ENCODE results near the gene FZD10.

Gene FZD10

GRCh38 chr12:130202201-130202600, 39.9 kb downstream of the FZD10 start:
- TF ChIP-seq POLR2A (IDR thresholded peaks at IDR 0.05; ENCODE audit: low read depth, low read length), result no peak
- no peak for TF ChIP-seq TAF1 (IDR thresholded peaks at IDR 0.05; ENCODE audit: borderline replicate concordance, low read depth, low read length)
- no peak for TF ChIP-seq POLR2AphosphoS5 (IDR thresholded peaks at IDR 0.05; ENCODE audit: low read depth, low read length)
- FAIRE-seq (no peak), DNase-seq (ENCODE audit: insufficient read length) (no peak)

- no peak for FAIRE-seq
- TF ChIP-seq POLR2A (IDR thresholded peaks at IDR 0.05; ENCODE audit: low read depth, low read length) (no peak), TAF1 (IDR thresholded peaks at IDR 0.05; ENCODE audit: borderline replicate concordance, low read depth, low read length) (no peak), POLR2AphosphoS5 (IDR thresholded peaks at IDR 0.05; ENCODE audit: low read depth, low read length) (no peak)
- no peak for DNase-seq (ENCODE audit: insufficient read length)
Observed at GRCh38 chr12:130203151-130203550, 40.9 kb downstream of the FZD10 start.

GRCh38 chr12:130204541-130204953, 42.3 kb downstream of the FZD10 start:
- DNase-seq (ENCODE audit: insufficient read length) (no peak), FAIRE-seq (no peak)
- no peak for TF ChIP-seq TAF1 (IDR thresholded peaks at IDR 0.05; ENCODE audit: borderline replicate concordance, low read depth, low read length)
- no peak for TF ChIP-seq POLR2A (IDR thresholded peaks at IDR 0.05; ENCODE audit: low read depth, low read length)
- no peak for TF ChIP-seq POLR2AphosphoS5 (IDR thresholded peaks at IDR 0.05; ENCODE audit: low read depth, low read length)

GRCh38 chr12:130205495-130205894, 43.2 kb downstream of the FZD10 start:
- FAIRE-seq, result no peak
- DNase-seq (ENCODE audit: insufficient read length), result no peak
- TF ChIP-seq TAF1 (IDR thresholded peaks at IDR 0.05; ENCODE audit: borderline replicate concordance, low read depth, low read length), result no peak
- TF ChIP-seq POLR2AphosphoS5 (IDR thresholded peaks at IDR 0.05; ENCODE audit: low read depth, low read length), result no peak
- TF ChIP-seq POLR2A (IDR thresholded peaks at IDR 0.05; ENCODE audit: low read depth, low read length), result no peak

GRCh38 chr12:130212384-130212989, 50.2 kb downstream of the FZD10 start:
- TF ChIP-seq POLR2AphosphoS5 (IDR thresholded peaks at IDR 0.05; ENCODE audit: low read depth, low read length) (no peak), TAF1 (IDR thresholded peaks at IDR 0.05; ENCODE audit: borderline replicate concordance, low read depth, low read length) (no peak), POLR2A (IDR thresholded peaks at IDR 0.05; ENCODE audit: low read depth, low read length) (no peak)
- FAIRE-seq (no peak), DNase-seq (ENCODE audit: insufficient read length) (no peak)

GRCh38 chr12:130213249-130213648, 51.0 kb downstream of the FZD10 start:
- TF ChIP-seq POLR2AphosphoS5 (IDR thresholded peaks at IDR 0.05; ENCODE audit: low read depth, low read length), result no peak
- no peak for TF ChIP-seq POLR2A (IDR thresholded peaks at IDR 0.05; ENCODE audit: low read depth, low read length)
- TF ChIP-seq TAF1 (IDR thresholded peaks at IDR 0.05; ENCODE audit: borderline replicate concordance, low read depth, low read length), result no peak
- FAIRE-seq, result no peak
- DNase-seq (ENCODE audit: insufficient read length), result no peak

GRCh38 chr12:130214686-130215395, 52.6 kb downstream of the FZD10 start:
- DNase-seq (ENCODE audit: insufficient read length) (no peak), FAIRE-seq (no peak)
- TF ChIP-seq TAF1 (IDR thresholded peaks at IDR 0.05; ENCODE audit: borderline replicate concordance, low read depth, low read length) (no peak), POLR2A (IDR thresholded peaks at IDR 0.05; ENCODE audit: low read depth, low read length) (no peak), POLR2AphosphoS5 (IDR thresholded peaks at IDR 0.05; ENCODE audit: low read depth, low read length) (no peak)
